ENCODE results near the gene COPS6. TPM values are rescaled to one million over a fixed set of nuclear protein-coding genes. Genes with fewer than 3 reads are reported as not detected.

Gene COPS6
- total RNA-seq, 1 donor from 2014 or later: 103 TPM

- Mint-ChIP-seq H3K4me1 (peaks cover 31% of the 10 kb centered on the region), H3K27me3 (ENCODE audit: low read depth) (no peaks in the 10 kb centered on the region), H3K36me3 (peaks cover 41% of the 10 kb centered on the region), H3K27ac (peak overlapping the region; percentile 10), H3K4me3 (peak overlapping the region; percentile 96), H3K9me3 (peaks cover 18% of the 10 kb centered on the region)
- TF ChIP-seq, protein P1, sequence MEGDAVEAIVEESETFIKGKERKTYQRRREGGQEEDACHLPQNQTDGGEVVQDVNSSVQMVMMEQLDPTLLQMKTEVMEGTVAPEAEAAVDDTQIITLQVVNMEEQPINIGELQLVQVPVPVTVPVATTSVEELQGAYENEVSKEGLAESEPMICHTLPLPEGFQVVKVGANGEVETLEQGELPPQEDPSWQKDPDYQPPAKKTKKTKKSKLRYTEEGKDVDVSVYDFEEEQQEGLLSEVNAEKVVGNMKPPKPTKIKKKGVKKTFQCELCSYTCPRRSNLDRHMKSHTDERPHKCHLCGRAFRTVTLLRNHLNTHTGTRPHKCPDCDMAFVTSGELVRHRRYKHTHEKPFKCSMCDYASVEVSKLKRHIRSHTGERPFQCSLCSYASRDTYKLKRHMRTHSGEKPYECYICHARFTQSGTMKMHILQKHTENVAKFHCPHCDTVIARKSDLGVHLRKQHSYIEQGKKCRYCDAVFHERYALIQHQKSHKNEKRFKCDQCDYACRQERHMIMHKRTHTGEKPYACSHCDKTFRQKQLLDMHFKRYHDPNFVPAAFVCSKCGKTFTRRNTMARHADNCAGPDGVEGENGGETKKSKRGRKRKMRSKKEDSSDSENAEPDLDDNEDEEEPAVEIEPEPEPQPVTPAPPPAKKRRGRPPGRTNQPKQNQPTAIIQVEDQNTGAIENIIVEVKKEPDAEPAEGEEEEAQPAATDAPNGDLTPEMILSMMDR (IDR thresholded peaks at IDR 0.05; ENCODE audit: unreplicated experiment): no peak
- DNase-seq (ENCODE audit: low spot score in 2 of 2, unreplicated experiment in 2 of 2): no peak
Observed at GRCh38 chr7:100079024-100079560, 9.7 kb upstream of the COPS6 start.

DNA sequence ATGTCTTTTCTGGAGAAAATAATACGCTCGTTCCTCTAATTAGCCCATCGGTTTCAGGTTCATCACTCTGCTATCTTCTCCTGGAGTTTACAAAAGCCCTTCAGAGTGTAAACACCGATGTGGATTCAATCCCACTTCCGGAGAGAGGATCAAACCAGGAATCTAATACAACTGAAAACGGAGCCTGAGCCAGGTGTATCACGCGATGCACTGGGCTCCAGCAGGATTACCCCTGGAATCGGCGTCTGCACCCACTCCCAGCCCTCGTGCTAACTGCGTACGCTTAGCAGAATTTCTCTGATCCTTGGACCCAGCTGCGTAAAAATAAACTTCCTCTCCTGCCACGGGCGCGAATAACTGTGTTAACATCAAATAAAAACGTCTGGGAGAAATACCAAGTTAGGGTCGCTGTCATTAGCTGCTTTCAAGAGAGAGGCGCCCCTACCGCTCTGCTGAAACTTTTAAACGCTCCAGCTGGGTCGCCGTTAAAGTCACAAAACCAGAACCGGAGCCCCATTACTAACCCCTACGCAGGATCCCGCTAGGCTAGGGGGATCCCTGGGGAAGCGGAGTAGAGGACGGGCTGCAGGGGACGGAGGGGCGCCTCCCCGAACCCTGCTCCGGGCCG, 7.7 kb upstream of the COPS6 start:
- no peak for DNase-seq (ENCODE audit: low spot score in 2 of 2, unreplicated experiment in 2 of 2)
- Mint-ChIP-seq H3K36me3 (peaks cover 22% of the 10 kb centered on the region), H3K27me3 (ENCODE audit: low read depth) (no peaks in the 10 kb centered on the region), H3K4me1 (peaks cover 31% of the 10 kb centered on the region), H3K4me3 (peak overlapping the region; percentile 96), H3K9me3 (peaks cover 6% of the 10 kb centered on the region), H3K27ac (peak overlapping the region; percentile 97)
- TF ChIP-seq, protein P1 (IDR thresholded peaks at IDR 0.05; ENCODE audit: unreplicated experiment): no peak

- peak within 1 kb of the TSS; percentile 97 for H3K27ac Mint-ChIP-seq
- TF ChIP-seq, protein P1 (IDR thresholded peaks at IDR 0.05; ENCODE audit: unreplicated experiment): peak; percentile 95
- H3K36me3 Mint-ChIP-seq: peaks cover 16% of the 10 kb centered on the region
- no peaks in the 10 kb centered on the region for H3K27me3 Mint-ChIP-seq (ENCODE audit: low read depth)
- H3K4me1 Mint-ChIP-seq: peaks cover 31% of the 10 kb centered on the region
- peak; percentile 94 to 99 for DNase-seq (ENCODE audit: low spot score in 2 of 2, unreplicated experiment in 2 of 2)
- H3K4me3 Mint-ChIP-seq: peak within 1 kb of the TSS; percentile 96
- H3K9me3 Mint-ChIP-seq: peaks cover 5% of the 10 kb centered on the region
Observed at GRCh38 chr7:100081535-100082102, 7.2 kb upstream of the COPS6 start, which contains the start of gene ZNF3. ZNF3 (minus strand) TSS chr7:100081723; CDS start chr7:100077357, 4,366 bp downstream.

DNA sequence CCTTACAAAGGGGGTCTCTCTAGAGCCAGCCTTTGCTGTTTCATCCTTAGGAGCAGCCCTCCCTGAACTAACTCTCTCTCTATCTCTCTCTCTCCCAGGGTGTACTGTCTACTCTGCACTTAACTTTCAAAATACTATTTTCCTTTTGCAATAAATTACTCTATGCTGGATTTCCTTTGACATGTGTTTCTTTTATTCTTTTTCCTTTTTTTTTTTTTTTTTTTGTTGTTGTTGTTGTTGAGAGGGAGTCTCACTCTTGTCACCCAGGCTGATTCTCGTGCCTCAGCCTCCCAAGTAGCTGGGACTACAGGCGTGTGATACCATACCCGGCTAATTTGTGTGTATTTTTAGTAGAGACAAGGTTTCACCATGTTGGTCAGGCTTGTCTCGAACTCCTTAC, 5.8 kb upstream of the COPS6 start:
- TF ChIP-seq, protein P1 (IDR thresholded peaks at IDR 0.05; ENCODE audit: unreplicated experiment): no peak
- no peak for DNase-seq (ENCODE audit: low spot score in 2 of 2, unreplicated experiment in 2 of 2)
- H3K27ac Mint-ChIP-seq: peak overlapping the region; percentile 97
- peaks cover 9% of the 10 kb centered on the region for H3K36me3 Mint-ChIP-seq
- H3K4me3 Mint-ChIP-seq: peak overlapping the region; percentile 96
- H3K27me3 Mint-ChIP-seq (ENCODE audit: low read depth): no peaks in the 10 kb centered on the region
- peaks cover 35% of the 10 kb centered on the region for H3K4me1 Mint-ChIP-seq
- no peaks in the 10 kb centered on the region for H3K9me3 Mint-ChIP-seq

GRCh38 chr7:100085515-100085914, 3.3 kb upstream of the COPS6 start:
- H3K36me3 Mint-ChIP-seq: peaks cover 3% of the 10 kb centered on the region
- no peaks in the 10 kb centered on the region for H3K27me3 Mint-ChIP-seq (ENCODE audit: low read depth)
- DNase-seq (ENCODE audit: low spot score in 2 of 2, unreplicated experiment in 2 of 2): no peak
- TF ChIP-seq, protein P1 (IDR thresholded peaks at IDR 0.05; ENCODE audit: unreplicated experiment): no peak
- H3K4me3 Mint-ChIP-seq: no peak overlapping the region
- peaks cover 31% of the 10 kb centered on the region for H3K4me1 Mint-ChIP-seq
- H3K27ac Mint-ChIP-seq: peak overlapping the region; percentile 59
- no peaks in the 10 kb centered on the region for H3K9me3 Mint-ChIP-seq

Data from mesothelial cell of epicardium (in vitro differentiated cells).